HG03135 (cell line): ENCODE measurements around the gene MRM1.

Experiments
- ATAC-seq: cut with Tn5 transposase; IDR thresholded peaks from one replicate; pipeline ENCODE4 v1.9.1; 2021; ENCODE audit warnings: mild to moderate bottlenecking, moderate library complexity; ENCODE audit not compliant: unreplicated experiment

The MRM1 gene

DNA sequence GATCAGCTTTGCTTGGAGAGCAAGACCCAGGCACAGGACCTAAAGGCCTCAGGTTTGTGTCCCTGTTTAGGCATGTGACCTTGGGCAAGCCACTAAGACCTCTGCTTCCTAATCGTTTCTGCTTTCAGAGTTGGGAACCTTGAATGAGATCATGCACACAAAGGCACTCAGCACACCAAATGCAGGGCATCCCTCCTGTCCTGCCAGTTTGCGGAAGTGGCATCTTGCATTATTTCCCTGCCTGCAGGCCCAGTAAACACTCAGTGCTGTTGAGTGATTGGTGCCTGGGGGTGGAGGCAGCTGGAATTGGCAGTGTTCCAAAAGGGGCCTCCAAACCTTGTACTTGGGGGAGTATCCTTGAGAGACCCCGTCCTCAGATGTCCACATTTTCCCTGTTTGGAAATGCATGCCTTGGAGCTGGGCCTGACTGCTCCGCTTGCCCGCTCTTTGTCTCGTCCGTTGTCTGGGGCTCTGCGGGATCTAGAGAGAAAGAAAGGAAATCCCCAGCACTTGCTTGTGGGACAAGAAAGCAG, 28.7 kb downstream of the MRM1 start:
- no peak for ATAC-seq

DNA sequence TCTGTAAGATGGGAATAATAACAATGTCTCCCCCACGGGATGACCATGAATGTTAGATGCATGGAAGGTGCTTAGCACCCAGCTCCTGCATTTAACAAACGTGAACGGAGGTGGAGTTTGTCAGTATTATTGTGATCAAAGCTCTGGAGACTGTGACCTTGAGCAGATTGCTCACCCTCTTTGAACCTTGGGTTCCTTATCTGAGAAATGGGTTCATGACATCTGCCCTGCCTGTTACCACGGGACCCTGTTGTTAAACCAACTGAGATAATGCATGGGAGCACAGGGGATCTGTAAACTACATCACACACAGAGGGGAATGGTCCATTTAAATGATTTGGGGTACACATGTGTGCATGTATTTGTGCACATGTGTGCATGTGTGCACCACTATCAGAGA, 29.6 kb downstream of the MRM1 start:
- no peak for ATAC-seq

DNA sequence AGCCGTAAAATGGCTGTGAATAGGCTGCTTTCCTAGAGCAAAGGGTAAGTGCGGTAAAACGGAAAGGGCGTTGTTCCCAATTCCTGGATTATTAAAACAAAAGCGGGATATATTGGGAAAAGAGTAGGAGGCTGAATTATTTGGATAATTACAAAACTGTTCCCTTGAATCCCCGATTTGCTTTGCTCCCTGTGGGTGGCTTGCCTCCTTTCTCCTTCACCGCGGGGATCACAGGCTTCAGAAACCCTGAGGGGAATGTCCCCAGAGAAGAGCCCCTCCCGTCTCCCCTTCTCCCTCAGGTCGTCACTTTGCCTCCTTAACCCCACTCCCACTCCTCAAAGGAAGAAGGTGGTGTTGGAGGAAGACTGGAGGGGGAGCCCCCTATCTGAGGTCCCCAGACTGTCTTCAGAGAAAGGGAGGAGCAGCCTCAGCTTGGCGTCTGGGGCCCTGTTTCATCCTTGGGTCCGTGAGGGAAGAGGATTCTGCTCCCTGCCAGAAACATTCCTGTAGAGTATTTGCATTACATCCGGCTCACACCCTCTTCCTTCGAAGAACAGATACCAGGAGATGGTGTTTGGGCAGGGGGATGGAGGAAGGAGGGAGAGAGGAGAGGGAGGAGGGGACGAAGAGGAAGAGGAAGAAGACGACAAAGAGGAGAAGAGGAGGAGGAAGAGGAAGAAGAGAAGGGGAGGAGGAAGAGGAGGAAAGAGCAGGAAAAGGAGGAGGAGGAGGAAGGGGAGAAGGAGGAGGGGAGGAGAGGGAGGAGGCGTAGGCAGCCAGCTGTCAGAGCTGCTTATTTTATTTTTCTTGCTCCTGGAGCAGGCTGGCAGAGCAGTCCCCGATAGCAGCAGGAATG, 31.8 kb downstream of the MRM1 start:
- ATAC-seq: no peak

DNA sequence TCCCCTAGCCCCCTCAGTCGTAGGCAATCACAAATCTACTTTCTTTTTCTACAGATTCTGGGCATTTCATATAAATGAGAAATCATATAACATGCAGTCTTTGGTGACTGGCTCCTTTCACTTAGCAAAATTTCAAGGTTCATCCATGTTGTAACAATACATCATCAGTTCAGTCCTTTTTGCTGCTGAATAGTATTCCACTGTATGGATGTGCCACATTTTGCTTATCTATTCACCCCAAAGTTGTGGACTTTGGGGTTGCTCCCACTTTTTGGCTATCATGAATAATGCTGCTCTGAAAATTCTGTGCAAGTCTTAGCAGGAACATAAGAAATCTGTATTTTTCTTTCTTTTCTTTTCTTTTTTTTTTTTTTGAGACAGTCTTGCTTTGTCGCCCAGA, 39.0 kb downstream of the MRM1 start:
- ATAC-seq: no peak

DNA sequence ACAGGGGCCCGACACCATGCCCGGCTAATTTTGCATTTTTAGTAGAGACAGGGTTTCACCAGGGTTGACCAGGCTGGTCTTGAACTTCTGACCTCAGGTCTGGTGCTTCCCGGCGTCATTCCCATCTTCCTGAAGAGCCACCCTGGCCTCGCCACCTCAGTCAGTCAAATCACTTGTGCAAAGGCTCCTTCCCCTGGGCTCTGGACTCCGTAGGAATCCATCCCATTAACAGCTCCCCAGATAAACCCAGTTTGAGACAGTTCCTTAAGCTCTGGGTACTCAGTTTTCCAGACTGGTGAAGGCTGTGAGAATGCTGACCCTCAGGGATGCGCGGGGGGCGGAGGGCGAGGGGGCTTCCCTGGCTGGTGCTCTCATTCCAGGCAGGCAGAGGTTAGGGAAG, 39.5 kb downstream of the MRM1 start:
- ATAC-seq: no peak

DNA sequence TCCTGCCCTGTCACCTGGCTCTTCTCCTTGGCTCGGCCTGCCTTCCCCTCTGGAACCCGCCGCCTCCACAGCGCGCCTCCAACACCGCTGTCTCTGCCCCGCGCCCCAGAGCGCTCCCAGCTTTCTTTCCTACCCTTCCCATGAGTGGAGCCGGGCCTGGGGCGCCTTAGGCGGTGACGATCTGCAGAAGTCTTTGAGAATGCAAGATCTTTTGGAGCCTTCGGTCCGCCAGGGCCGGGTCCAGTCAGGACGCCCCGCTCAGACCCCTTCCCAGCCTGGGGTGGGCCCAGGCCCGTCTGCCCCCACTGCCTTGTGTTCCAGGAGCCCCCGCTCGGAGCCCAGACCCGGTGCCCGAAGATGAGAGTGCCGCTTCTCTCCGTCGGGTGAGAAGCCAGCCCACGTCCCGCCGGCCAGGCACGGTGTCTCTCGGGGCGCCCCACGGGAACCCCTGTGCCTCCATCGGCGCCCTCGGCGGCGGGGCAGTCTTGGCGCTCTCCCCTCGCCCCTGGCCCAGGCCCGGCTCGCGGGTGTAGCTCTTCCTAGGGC, 40.0 kb downstream of the MRM1 start:
- no peak for ATAC-seq

DNA sequence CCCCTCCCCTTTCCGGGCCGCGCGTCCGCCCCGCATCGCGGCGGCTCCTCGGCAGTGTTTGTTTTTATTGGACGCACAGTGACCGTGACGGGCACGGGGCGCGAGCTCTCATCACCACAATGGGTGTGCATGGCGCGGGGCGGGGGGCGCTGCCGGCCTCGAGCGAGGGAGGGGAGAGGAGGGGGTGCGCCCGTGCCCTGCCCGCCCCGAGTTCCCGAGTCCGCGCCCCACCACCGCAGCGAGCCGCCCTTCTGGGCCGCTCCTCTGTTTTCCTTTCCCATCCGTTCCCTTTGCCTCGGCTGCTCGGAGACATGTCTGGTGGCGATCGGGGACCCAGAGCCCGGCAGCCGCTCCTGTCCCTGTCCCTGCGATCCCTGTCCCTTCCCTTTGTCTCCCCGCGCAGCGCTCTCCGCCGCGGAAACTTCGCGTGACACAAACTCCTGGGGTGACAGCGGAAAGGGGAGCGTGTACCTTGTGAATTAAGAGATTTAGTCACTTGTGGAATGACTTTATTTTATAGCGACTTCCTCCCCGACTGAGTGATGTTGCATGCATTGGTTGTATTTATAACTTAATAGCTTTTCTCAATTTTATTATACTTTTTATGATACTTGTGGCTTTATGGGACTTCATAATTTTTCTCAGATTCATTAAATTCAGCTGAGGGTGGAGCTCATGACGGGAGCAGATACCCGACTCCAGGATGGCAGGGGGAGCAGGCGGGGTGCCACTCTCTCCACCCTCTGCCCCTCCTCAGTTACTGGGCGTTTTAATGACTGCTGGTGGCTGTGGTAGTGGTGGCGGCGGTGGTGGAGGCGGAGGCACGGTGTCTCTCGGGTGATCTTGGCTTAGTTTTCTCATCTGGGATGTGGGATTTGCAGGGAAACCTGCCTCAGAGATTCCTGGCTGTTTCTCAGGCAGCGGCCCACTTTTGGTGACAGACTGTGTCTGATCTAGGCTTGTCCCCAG, 40.8 kb downstream of the MRM1 start:
- no peak for ATAC-seq

DNA sequence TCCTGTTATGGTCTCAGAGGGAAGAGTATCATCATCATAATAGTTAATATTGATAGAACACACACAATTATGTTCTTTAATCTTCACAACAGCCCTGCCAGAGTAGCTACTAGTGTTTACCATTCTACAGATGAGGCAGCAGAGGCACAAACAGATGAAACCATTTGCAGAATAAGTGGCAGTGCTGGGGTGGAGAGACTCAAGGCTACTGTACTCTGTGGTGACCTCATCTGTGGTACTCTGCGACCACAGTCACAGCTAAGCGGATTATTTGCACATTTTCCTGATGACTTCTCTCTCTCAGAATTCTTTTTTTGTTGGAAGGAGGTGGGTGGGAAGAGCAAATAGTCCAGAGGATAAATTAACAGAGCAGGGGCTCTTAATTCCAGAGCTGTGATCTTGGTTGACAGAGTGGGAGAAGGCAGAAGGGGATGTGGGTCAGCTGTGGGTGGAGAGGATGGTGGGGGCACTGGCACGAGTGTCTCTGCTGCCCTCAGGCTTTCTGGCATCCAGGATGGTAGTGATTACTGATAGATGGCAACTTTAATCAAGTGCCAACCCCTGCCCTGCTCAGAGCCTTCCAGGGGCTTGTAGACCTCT, 41.8 kb downstream of the MRM1 start:
- ATAC-seq: no peak

DNA sequence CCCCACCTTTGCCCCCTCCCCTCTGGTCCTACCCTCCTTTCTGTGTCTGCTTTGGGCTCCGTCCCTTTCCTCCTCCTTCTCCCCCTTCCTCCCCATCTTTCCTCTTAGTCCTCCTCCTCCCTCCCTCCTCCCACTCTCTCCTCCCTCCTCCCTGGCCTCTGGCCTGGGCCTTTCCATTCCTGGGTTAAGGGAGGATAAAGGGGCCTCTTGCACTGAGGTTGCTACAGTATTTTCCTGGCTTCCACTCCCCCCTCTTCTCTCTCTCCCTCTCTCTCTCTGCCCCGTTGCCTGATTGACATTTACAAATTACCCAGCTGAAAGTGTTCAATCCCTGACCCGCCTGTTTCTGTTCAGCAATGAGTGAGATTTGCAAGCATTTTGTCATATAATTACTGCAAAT, 44.0 kb downstream of the MRM1 start:
- no peak for ATAC-seq

DNA sequence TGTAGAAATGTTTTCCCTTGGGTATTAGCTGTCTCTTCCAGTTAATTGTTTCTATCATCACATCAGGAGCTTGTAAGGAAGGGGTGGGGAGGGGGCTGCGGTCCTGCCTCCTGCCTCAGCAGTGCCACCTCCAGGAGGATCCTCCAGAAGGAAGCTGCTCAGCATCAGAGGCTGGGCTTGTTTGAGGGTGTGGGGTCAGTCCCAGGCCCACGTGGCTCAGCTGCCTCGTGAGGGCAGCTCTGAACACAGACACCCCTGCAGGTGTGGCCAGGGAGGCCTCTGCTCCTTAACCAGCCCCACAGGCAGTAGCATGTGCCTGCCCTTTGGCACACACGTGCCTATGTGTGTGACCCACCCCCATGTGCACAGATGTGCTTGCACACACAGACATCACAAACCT, 46.3 kb downstream of the MRM1 start:
- no peak for ATAC-seq

DNA sequence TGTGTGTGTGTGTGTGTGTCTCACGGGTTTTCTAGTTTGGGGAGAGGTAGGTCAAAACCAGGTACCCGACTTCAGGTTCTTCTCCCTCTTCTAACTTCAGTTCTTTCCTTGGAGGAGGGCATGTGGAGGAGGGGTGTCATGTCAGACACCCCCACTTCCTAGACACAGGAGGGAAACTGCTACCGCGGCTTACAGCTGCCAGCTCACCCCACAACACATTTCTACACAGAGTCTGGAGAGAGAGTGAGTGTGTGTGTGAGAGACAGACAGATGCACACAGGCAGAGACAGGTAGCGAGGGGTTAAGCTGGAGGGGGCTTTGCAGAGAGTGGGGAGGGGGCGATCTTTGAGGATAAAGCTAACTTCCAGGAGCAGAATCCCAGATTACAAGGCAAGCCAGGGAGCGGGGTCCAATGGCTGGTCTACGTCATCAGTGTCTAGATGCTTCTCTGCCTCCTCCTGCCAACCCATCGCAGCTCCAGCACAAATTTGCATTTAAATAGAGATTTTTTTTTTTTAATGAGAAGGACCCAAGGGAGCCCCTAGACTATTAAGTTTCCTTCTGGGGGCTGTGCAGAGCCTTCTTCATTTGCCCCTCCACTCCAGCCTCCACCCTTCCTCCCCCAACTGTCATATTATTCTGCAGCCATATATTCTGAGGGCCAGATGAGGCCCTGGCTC, 48.9 kb downstream of the MRM1 start:
- no peak for ATAC-seq

DNA sequence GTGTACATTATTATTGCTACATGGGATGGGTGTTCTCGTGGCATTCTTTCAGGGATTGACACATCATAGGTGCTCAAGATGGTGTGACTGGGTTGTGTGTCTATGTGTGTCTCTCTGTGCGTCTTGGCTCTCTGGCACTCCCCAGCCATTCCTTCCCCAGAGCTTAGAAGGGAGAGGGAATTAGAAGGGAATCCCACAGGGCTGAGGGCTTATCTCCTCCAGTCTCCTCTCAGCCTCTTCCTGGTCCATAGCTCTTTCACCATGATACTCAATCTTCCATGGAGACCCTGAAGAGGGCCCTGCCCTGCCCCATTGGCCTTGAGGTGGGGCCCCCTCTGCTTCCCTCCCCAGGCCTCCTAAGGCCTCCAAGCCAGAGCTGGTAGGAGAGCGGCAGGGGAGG, 52.0 kb downstream of the MRM1 start:
- ATAC-seq: no peak

DNA sequence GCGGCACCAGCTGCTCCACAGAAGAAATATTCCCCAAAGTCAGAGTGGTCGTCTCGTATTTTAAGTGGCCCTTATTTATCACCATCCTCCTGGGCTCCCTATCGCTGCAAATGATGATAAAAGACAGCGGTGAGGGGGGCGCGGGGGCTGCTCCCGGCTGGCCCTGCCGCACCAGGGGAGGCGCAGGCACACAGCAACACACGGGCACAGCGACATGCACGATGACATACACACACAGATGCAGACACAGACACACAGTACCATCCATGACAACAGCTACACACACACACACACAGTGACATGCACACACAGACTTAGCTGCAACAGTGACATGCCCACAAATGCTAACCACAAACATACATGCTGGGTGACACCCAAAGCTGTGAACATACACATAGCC, 52.5 kb downstream of the MRM1 start:
- no peak for ATAC-seq

DNA sequence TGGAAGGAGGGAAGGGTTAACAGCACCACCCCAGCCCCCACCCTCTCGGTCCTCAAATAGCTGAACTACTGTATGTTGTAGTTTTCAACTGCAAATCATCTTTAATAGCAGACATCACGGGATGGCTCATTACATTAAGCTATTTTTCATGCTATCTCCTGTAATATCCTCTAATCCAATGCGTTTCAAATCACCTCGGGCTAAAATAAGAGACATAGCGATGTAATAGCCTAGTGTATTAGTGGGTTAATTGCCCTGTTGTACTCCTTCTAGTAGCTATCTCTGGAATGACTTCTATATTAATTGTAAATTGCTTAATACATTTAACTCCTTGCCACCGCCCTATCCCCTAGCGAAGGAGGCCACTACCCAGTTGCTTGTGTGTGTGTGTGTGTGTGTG, 54.3 kb downstream of the MRM1 start:
- ATAC-seq: no peak

DNA sequence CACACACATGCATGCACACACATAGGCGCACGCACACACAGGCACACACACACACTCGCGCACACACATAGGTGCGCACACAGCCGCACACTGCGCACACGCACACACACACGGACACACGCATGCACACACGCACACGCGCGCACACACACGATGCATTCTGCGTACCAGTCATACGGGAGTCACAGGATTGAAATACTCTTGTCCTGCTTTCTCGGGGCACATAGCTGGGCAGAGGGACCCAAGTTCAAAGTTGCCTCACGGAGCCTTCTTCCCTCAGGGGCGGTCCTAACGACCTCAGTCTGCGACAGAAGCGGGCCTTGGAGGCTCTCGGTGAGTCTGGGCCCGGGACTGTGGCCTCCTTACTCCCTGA, 56.0 kb downstream of the MRM1 start:
- no peak for ATAC-seq

DNA sequence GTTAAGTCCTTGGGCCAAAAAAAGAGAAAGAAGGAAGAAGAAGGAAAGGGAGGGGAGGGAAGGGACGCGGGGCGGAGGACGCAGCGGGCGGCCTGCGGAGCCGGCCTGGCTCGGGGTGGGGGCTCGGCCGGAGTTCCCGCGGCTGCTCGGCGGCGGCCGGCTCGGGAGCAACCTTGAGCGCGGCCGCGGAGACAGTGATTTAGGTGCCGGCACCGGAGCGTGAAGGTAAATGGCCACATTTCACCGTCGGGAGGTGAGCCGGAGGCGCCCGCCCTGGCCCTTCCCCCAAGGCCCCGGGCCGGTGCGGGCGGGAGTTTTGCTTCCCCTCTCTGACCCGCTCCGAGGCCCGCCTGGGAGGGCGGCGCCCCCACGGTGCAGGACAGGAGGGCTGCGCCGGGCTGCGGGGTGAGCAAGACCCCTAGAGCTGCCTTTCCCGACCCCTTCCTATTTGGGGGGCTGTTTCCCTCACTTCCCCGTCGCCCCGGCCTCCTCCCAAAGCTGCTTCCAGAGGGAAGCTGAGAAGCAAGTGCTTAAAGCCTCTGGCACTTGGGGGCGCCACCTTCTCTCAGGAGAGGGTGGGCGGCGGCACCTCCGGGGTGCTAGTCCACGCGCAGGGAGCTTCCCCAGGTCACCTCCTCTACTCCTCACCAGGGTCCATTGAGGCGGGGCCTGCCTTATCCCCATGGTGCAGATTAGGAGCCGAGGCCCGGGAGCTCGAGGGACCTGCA, 56.5 kb downstream of the MRM1 start:
- no peak for ATAC-seq
